HCT116 (cell line): ENCODE measurements around the gene LAMP5.

Source experiments
- JUND ChIP-seq: IDR thresholded peaks from 2 replicates; pipeline ENCODE4 v1.6.1; 2012
- ZNF274 ChIP-seq: fragments of 200-500 bp; sonication (Bioruptor generic); IDR thresholded peaks from 2 replicates; pipeline ENCODE4 v1.6.1; 2014; ENCODE audit warnings: mild to moderate bottlenecking, low read depth, low read length, inconsistent platforms

GRCh38 chr20:9518576-9519175 is 4.3 kb downstream of the LAMP5 start:
- TF ChIP-seq JUND (no peak), ZNF274 (no peak)
